Measurements from ENCODE around the gene PRSS58. TPM values are rescaled to one million over a fixed set of nuclear protein-coding genes. Genes with fewer than 3 reads are reported as not detected.

The PRSS58 gene
- total and polyA plus RNA-seq, 2 of the 8 experiments (the other 6 are each of a cell fraction or from before 2014, with no cell fraction given) = not detected

- TF ChIP-seq CTCF (IDR thresholded peaks at IDR 0.05; ENCODE audit: control extremely low read depth in 1 of 3, insufficient read depth in 1 of 3, low read depth in 1 of 3, low read length in 3 of 3) (no peak), TAF7 (optimal IDR thresholded peaks at IDR 0.05; ENCODE audit: borderline replicate concordance, low read depth, low read length) (no peak), SIX5 (IDR thresholded peaks at IDR 0.05; ENCODE audit: low read depth, low read length) (no peak)
These were observed 43.4 kb upstream of the PRSS58 start (continued) for GRCh38 chr7:142301299-142301698.
